ENCODE results near the gene MMEL1. TPM values are rescaled to one million over a fixed set of nuclear protein-coding genes. Genes with fewer than 3 reads are reported as not detected.

MMEL1 gene
- total and polyA plus RNA-seq, 2 donors (not counting 1 experiment from before 2014, with no cell fraction given), result not detected

GRCh38 chr1:2609319-2610035, 23.3 kb downstream of the MMEL1 start:
- H3K27me3 ChIP-seq (replicated peaks in 1 of 4; ENCODE audit: control extremely low read depth in 1 of 4, control insufficient read depth in 3 of 4, insufficient read depth in 4 of 4, low read length in 3 of 4), result peaks cover 0 to 22% (median 3%) of the 10 kb centered on the region in 4 experiments
- no peak overlapping the region for H3K9ac ChIP-seq (ENCODE audit: low read length)
- H3K4me1 ChIP-seq (ENCODE audit: control insufficient read depth in 2 of 2, insufficient read depth in 2 of 2, low read length in 2 of 2), result no peaks in the 10 kb centered on the region
- no peak overlapping the region for H3K4me2 ChIP-seq (replicated peaks; ENCODE audit: low read depth, low read length, poor library complexity, severe bottlenecking)
- no peaks in the 10 kb centered on the region for H3K36me3 ChIP-seq (replicated peaks in 1 of 2; ENCODE audit: control extremely low read depth in 1 of 2, control insufficient read depth in 1 of 2, extremely low read depth in 1 of 2, insufficient read depth in 2 of 2, low read length in 1 of 2)
- Mint-ChIP-seq H3K9me3 (ENCODE audit: insufficient read depth) (peaks cover 11% of the 10 kb centered on the region), H3K4me1 (no peaks in the 10 kb centered on the region), H3K27me3 (peaks cover 20% of the 10 kb centered on the region), H3K27ac (no peak overlapping the region), H3K4me3 (no peak overlapping the region)
- peaks cover 2 to 16% (median 7%) of the 10 kb centered on the region in 3 donors for H3K9me3 ChIP-seq (ENCODE audit: control extremely low read depth in 1 of 3, control insufficient read depth in 2 of 3, insufficient read depth in 1 of 3, low read length in 2 of 3)
- H3K4me3 ChIP-seq (ENCODE audit: control extremely low read depth in 1 of 5, extremely low read depth in 1 of 5, insufficient read depth in 1 of 5, low read depth in 2 of 5, low read length in 4 of 5), result no peak overlapping the region
- H4K20me1 ChIP-seq (ENCODE audit: control insufficient read depth, insufficient read depth, low read length, poor library complexity, severe bottlenecking), result no peaks in the 10 kb centered on the region
- TF ChIP-seq EZH2 (IDR thresholded peaks at IDR 0.05; ENCODE audit: borderline replicate concordance, insufficient read depth, low read depth, low read length, poor library complexity, severe bottlenecking) (no peak), CTCF (IDR thresholded peaks at IDR 0.05) (no peak)
- intact Hi-C loops (cut with micrococcal nuclease), result no loop called here
- ChIA-PET POLR2A (interaction anchor here (0.6 kb wide), 1 partner anchor 24 kb away, joined by 3 read pairs; no protein-coding TSS in a partner anchor), CTCF (no interaction called here)
- no peak overlapping the region for H2AFZ ChIP-seq (ENCODE audit: insufficient read depth, low read depth, low read length, poor library complexity, severe bottlenecking)
- H3K27ac ChIP-seq (ENCODE audit: low read length in 2 of 2), result no peak overlapping the region
- DNase-seq (no peak), ATAC-seq (ENCODE audit: low read depth) (no peak)
- WGBS (ENCODE audit: insufficient coverage), result 91% methylated on average over 34 of the region's 34 CpGs
- H3K79me2 ChIP-seq (ENCODE audit: control insufficient read depth, insufficient read depth, low read length), result no peaks in the 10 kb centered on the region

GRCh38 chr1:2607641-2608091, 25.1 kb downstream of the MMEL1 start:
- no peaks in the 10 kb centered on the region for H3K4me1 Mint-ChIP-seq
- H3K36me3 ChIP-seq (replicated peaks in 1 of 2; ENCODE audit: control extremely low read depth in 1 of 2, control insufficient read depth in 1 of 2, extremely low read depth in 1 of 2, insufficient read depth in 2 of 2, low read length in 1 of 2), result no peaks in the 10 kb centered on the region
- no peak overlapping the region for H3K9ac ChIP-seq (ENCODE audit: low read length)
- no peak overlapping the region for H3K27ac Mint-ChIP-seq
- TF ChIP-seq EZH2 (IDR thresholded peaks at IDR 0.05; ENCODE audit: borderline replicate concordance, insufficient read depth, low read depth, low read length, poor library complexity, severe bottlenecking), result no peak
- no peak for TF ChIP-seq CTCF (IDR thresholded peaks at IDR 0.05)
- ATAC-seq (ENCODE audit: low read depth) (no peak), DNase-seq (no peak)
- H3K4me3 ChIP-seq (ENCODE audit: control extremely low read depth in 1 of 5, extremely low read depth in 1 of 5, insufficient read depth in 1 of 5, low read depth in 2 of 5, low read length in 4 of 5), result no peak overlapping the region
- H2AFZ ChIP-seq (ENCODE audit: insufficient read depth, low read depth, low read length, poor library complexity, severe bottlenecking), result no peak overlapping the region
- H3K79me2 ChIP-seq (ENCODE audit: control insufficient read depth, insufficient read depth, low read length), result no peaks in the 10 kb centered on the region
- H3K9me3 Mint-ChIP-seq (ENCODE audit: insufficient read depth), result peaks cover 4% of the 10 kb centered on the region
- no peak overlapping the region for H3K4me3 Mint-ChIP-seq
- H4K20me1 ChIP-seq (ENCODE audit: control insufficient read depth, insufficient read depth, low read length, poor library complexity, severe bottlenecking), result no peaks in the 10 kb centered on the region
- ChIA-PET CTCF (no interaction called here), POLR2A (no interaction called here)
- peaks cover 0 to 24% (median 0%) of the 10 kb centered on the region in 4 experiments for H3K27me3 ChIP-seq (replicated peaks in 1 of 4; ENCODE audit: control extremely low read depth in 1 of 4, control insufficient read depth in 3 of 4, insufficient read depth in 4 of 4, low read length in 3 of 4)
- H3K27ac ChIP-seq (ENCODE audit: low read length in 2 of 2), result no peak overlapping the region
- H3K27me3 Mint-ChIP-seq, result peaks cover 8% of the 10 kb centered on the region
- intact Hi-C loops (cut with micrococcal nuclease), result no loop called here
- no peak overlapping the region for H3K4me2 ChIP-seq (replicated peaks; ENCODE audit: low read depth, low read length, poor library complexity, severe bottlenecking)
- WGBS (ENCODE audit: insufficient coverage), result 85% methylated on average over 12 of the region's 13 CpGs
- H3K9me3 ChIP-seq (ENCODE audit: control extremely low read depth in 1 of 3, control insufficient read depth in 2 of 3, insufficient read depth in 1 of 3, low read length in 2 of 3), result peaks cover 0 to 6% (median 0%) of the 10 kb centered on the region in 3 donors
- H3K4me1 ChIP-seq (ENCODE audit: control insufficient read depth in 2 of 2, insufficient read depth in 2 of 2, low read length in 2 of 2), result no peaks in the 10 kb centered on the region

All from B cell (primary cell).